HT1080 (cell line): ENCODE results near the gene FBXW4. TPM values are rescaled to one million over a fixed set of nuclear protein-coding genes. Genes with fewer than 3 reads are reported as not detected.

Experiments used
- DNase-seq: peaks from one replicate; pipeline ENCODE4 v3.0.0-alpha.2; 2015; ENCODE audit warnings: low read depth
- small RNA-seq: library from RNA; depleted of rRNA; stranded (forward); fragments of <200 nt; gene quantifications from one replicate; pipeline ENCODE3, GENCODE V24; 2014
- total RNA-seq: library from RNA; depleted of rRNA; stranded (reverse); fragments of >200 nt; shearing (Covaris generic); gene quantifications from 2 replicates; pipeline ENCODE4 v1.2.3, GENCODE V29; 2014; rRNA removed

The FBXW4 gene
- total RNA-seq, 1 experiment from 2014 or later: 7.9 TPM

- DNase-seq: no peak
Measured at GRCh38 chr10:101568054-101568745, 126.8 kb downstream of the FBXW4 start.

- no peak for DNase-seq
Measured at GRCh38 chr10:101567165-101568006, 127.6 kb downstream of the FBXW4 start.

- DNase-seq: no peak
Measured at GRCh38 chr10:101566333-101567164, 128.4 kb downstream of the FBXW4 start.

GRCh38 chr10:101565936-101566332, 129.0 kb downstream of the FBXW4 start:
- DNase-seq: no peak

- no peak for DNase-seq
Measured at GRCh38 chr10:101565370-101565900, 129.5 kb downstream of the FBXW4 start.

GRCh38 chr10:101564490-101564991, 130.4 kb downstream of the FBXW4 start:
- DNase-seq: no peak

GRCh38 chr10:101563497-101564040, 131.4 kb downstream of the FBXW4 start:
- no peak for DNase-seq

- DNase-seq: no peak
Measured at GRCh38 chr10:101563007-101563406, 132.0 kb downstream of the FBXW4 start.

- no peak for DNase-seq
Measured at GRCh38 chr10:101562231-101562630, 132.7 kb downstream of the FBXW4 start.

GRCh38 chr10:101561068-101561915, 133.7 kb downstream of the FBXW4 start:
- no peak for DNase-seq

Small RNA genes within 50 kb of the gene (small RNA-seq; reads per million reads assigned to genes)
- gene MIR3158-1 (not detected), gene RNU6-1165P (not detected)

Other genes with a start within 250 kb of the FBXW4 start
- 12.4 and 14.0 TPM in 2 replicates for gene POLL, start 106.9 kb downstream of the FBXW4 start, total RNA-seq
- gene DPCD, start 106.8 kb downstream of the FBXW4 start, total RNA-seq: 33.4 and 36.2 TPM in 2 replicates
- not detected in 2 replicates for gene FGF8, start 80.9 kb upstream of the FBXW4 start, total RNA-seq
- 112 and 140 TPM in 2 replicates for gene NPM3, start 88.3 kb upstream of the FBXW4 start, total RNA-seq
- 42.5 and 45.6 TPM in 2 replicates for gene OGA, start 123.3 kb upstream of the FBXW4 start, total RNA-seq
- gene KCNIP2, start 148.6 kb upstream of the FBXW4 start, total RNA-seq: 1.2 TPM in 1 of 2 replicates, not detected in the other